ENCODE measurements around the gene SASH1.

SASH1 gene

GRCh38 chr6:148461986-148462577 lies 119.4 kb downstream of the SASH1 start:
- no peaks in the 10 kb centered on the region for H3K9me3 ChIP-seq (ENCODE audit: insufficient read depth, low read depth, low read length)
- WGBS, result 93% methylated on average over 2 of the region's 2 CpGs
- peaks cover 8% of the 10 kb centered on the region for H3K4me1 ChIP-seq (ENCODE audit: insufficient read depth, low read length)
- no peak overlapping the region for H3K27ac ChIP-seq (ENCODE audit: low read depth, low read length)
- H3K27me3 ChIP-seq (ENCODE audit: insufficient read depth, low read length), result no peaks in the 10 kb centered on the region
- H3K9ac ChIP-seq (ENCODE audit: low read depth, low read length), result no peak overlapping the region
- no peak overlapping the region for H3K4me3 ChIP-seq (ENCODE audit: low read length)
- H3K36me3 ChIP-seq (ENCODE audit: insufficient read depth, low read length), result no peaks in the 10 kb centered on the region

- Histone ChIP-seq H3K27me3 (ENCODE audit: insufficient read depth, low read length) (no peaks in the 10 kb centered on the region), H3K36me3 (ENCODE audit: insufficient read depth, low read length) (no peaks in the 10 kb centered on the region), H3K27ac (ENCODE audit: low read depth, low read length) (no peak overlapping the region), H3K4me1 (ENCODE audit: insufficient read depth, low read length) (peaks cover 8% of the 10 kb centered on the region), H3K9ac (ENCODE audit: low read depth, low read length) (no peak overlapping the region), H3K4me3 (ENCODE audit: low read length) (no peak overlapping the region), H3K9me3 (ENCODE audit: insufficient read depth, low read depth, low read length) (no peaks in the 10 kb centered on the region)
- 87% methylated on average over 2 of the region's 2 CpGs for WGBS
Measured at GRCh38 chr6:148463671-148464070, 121.0 kb downstream of the SASH1 start.

GRCh38 chr6:148464319-148465010 lies 121.8 kb downstream of the SASH1 start:
- peaks cover 8% of the 10 kb centered on the region for H3K4me1 ChIP-seq (ENCODE audit: insufficient read depth, low read length)
- H3K4me3 ChIP-seq (ENCODE audit: low read length), result no peak overlapping the region
- no peak overlapping the region for H3K27ac ChIP-seq (ENCODE audit: low read depth, low read length)

GRCh38 chr6:148465011-148465335 lies 122.3 kb downstream of the SASH1 start:
- Histone ChIP-seq H3K36me3 (ENCODE audit: insufficient read depth, low read length) (no peaks in the 10 kb centered on the region), H3K27me3 (ENCODE audit: insufficient read depth, low read length) (no peaks in the 10 kb centered on the region), H3K4me1 (ENCODE audit: insufficient read depth, low read length) (peaks cover 9% of the 10 kb centered on the region), H3K9me3 (ENCODE audit: insufficient read depth, low read depth, low read length) (no peaks in the 10 kb centered on the region), H3K4me3 (ENCODE audit: low read length) (no peak overlapping the region), H3K9ac (ENCODE audit: low read depth, low read length) (no peak overlapping the region), H3K27ac (ENCODE audit: low read depth, low read length) (no peak overlapping the region)
- WGBS, result 96% methylated on average over 5 of the region's 5 CpGs

More at GRCh38 chr6:148464319-148465010, 121.8 kb downstream of the SASH1 start:
- H3K27me3 ChIP-seq (ENCODE audit: insufficient read depth, low read length), result no peaks in the 10 kb centered on the region
- H3K9me3 ChIP-seq (ENCODE audit: insufficient read depth, low read depth, low read length), result no peaks in the 10 kb centered on the region
- H3K36me3 ChIP-seq (ENCODE audit: insufficient read depth, low read length), result no peaks in the 10 kb centered on the region
- H3K9ac ChIP-seq (ENCODE audit: low read depth, low read length), result no peak overlapping the region
- 50% methylated on average over 5 of the region's 5 CpGs for WGBS

GRCh38 chr6:148465670-148466069 lies 123.0 kb downstream of the SASH1 start:
- no peak overlapping the region for H3K27ac ChIP-seq (ENCODE audit: low read depth, low read length)
- no peaks in the 10 kb centered on the region for H3K36me3 ChIP-seq (ENCODE audit: insufficient read depth, low read length)
- peaks cover 16% of the 10 kb centered on the region for H3K4me1 ChIP-seq (ENCODE audit: insufficient read depth, low read length)
- H3K9ac ChIP-seq (ENCODE audit: low read depth, low read length), result no peak overlapping the region
- H3K27me3 ChIP-seq (ENCODE audit: insufficient read depth, low read length), result no peaks in the 10 kb centered on the region
- H3K4me3 ChIP-seq (ENCODE audit: low read length), result no peak overlapping the region
- H3K9me3 ChIP-seq (ENCODE audit: insufficient read depth, low read depth, low read length), result no peaks in the 10 kb centered on the region
- WGBS, result 86% methylated on average over 6 of the region's 6 CpGs

- 79% methylated on average over 4 of the region's 4 CpGs for WGBS
- H3K36me3 ChIP-seq (ENCODE audit: insufficient read depth, low read length), result no peaks in the 10 kb centered on the region
- H3K4me1 ChIP-seq (ENCODE audit: insufficient read depth, low read length), result peaks cover 20% of the 10 kb centered on the region
Measured at GRCh38 chr6:148466158-148466557, 123.5 kb downstream of the SASH1 start.

GRCh38 chr6:148467926-148468325 lies 125.3 kb downstream of the SASH1 start:
- H3K4me3 ChIP-seq (ENCODE audit: low read length), result no peak overlapping the region
- no peaks in the 10 kb centered on the region for H3K9me3 ChIP-seq (ENCODE audit: insufficient read depth, low read depth, low read length)
- peaks cover 34% of the 10 kb centered on the region for H3K4me1 ChIP-seq (ENCODE audit: insufficient read depth, low read length)
- peaks cover 5% of the 10 kb centered on the region; the same call in 1 of the 2 replicates for H3K36me3 ChIP-seq (ENCODE audit: insufficient read depth, low read length)
- H3K27me3 ChIP-seq (ENCODE audit: insufficient read depth, low read length), result no peaks in the 10 kb centered on the region
- WGBS, result 95% methylated on average over 4 of the region's 4 CpGs
- H3K9ac ChIP-seq (ENCODE audit: low read depth, low read length), result no peak overlapping the region
- no peak overlapping the region for H3K27ac ChIP-seq (ENCODE audit: low read depth, low read length)

More at GRCh38 chr6:148466158-148466557, 123.5 kb downstream of the SASH1 start:
- Histone ChIP-seq H3K27ac (ENCODE audit: low read depth, low read length) (no peak overlapping the region), H3K9ac (ENCODE audit: low read depth, low read length) (no peak overlapping the region), H3K27me3 (ENCODE audit: insufficient read depth, low read length) (no peaks in the 10 kb centered on the region), H3K9me3 (ENCODE audit: insufficient read depth, low read depth, low read length) (no peaks in the 10 kb centered on the region), H3K4me3 (ENCODE audit: low read length) (no peak overlapping the region)

- H3K4me1 ChIP-seq (ENCODE audit: insufficient read depth, low read length), result peaks cover 26% of the 10 kb centered on the region
- 85% methylated on average over 8 of the region's 8 CpGs for WGBS
- no peak overlapping the region for H3K4me3 ChIP-seq (ENCODE audit: low read length)
- no peak overlapping the region for H3K27ac ChIP-seq (ENCODE audit: low read depth, low read length)
- H3K27me3 ChIP-seq (ENCODE audit: insufficient read depth, low read length), result no peaks in the 10 kb centered on the region
- no peak overlapping the region for H3K9ac ChIP-seq (ENCODE audit: low read depth, low read length)
- no peaks in the 10 kb centered on the region for H3K9me3 ChIP-seq (ENCODE audit: insufficient read depth, low read depth, low read length)
- H3K36me3 ChIP-seq (ENCODE audit: insufficient read depth, low read length), result peaks cover 20% of the 10 kb centered on the region
Measured at GRCh38 chr6:148470156-148470555, 127.5 kb downstream of the SASH1 start.

- 72% methylated on average over 10 of the region's 10 CpGs for WGBS
- no peaks in the 10 kb centered on the region for H3K9me3 ChIP-seq (ENCODE audit: insufficient read depth, low read depth, low read length)
- H3K4me1 ChIP-seq (ENCODE audit: insufficient read depth, low read length), result peaks cover 26% of the 10 kb centered on the region
- no peak overlapping the region for H3K4me3 ChIP-seq (ENCODE audit: low read length)
- peaks cover 27% of the 10 kb centered on the region for H3K36me3 ChIP-seq (ENCODE audit: insufficient read depth, low read length)
- no peaks in the 10 kb centered on the region for H3K27me3 ChIP-seq (ENCODE audit: insufficient read depth, low read length)
- no peak overlapping the region for H3K27ac ChIP-seq (ENCODE audit: low read depth, low read length)
- no peak overlapping the region for H3K9ac ChIP-seq (ENCODE audit: low read depth, low read length)
Measured at GRCh38 chr6:148470606-148471465, 128.2 kb downstream of the SASH1 start.

- Histone ChIP-seq H3K36me3 (ENCODE audit: insufficient read depth, low read length) (peaks cover 29% of the 10 kb centered on the region), H3K9me3 (ENCODE audit: insufficient read depth, low read depth, low read length) (no peaks in the 10 kb centered on the region), H3K4me3 (ENCODE audit: low read length) (no peak overlapping the region), H3K4me1 (ENCODE audit: insufficient read depth, low read length) (peaks cover 26% of the 10 kb centered on the region), H3K27ac (ENCODE audit: low read depth, low read length) (no peak overlapping the region), H3K27me3 (ENCODE audit: insufficient read depth, low read length) (no peaks in the 10 kb centered on the region), H3K9ac (ENCODE audit: low read depth, low read length) (no peak overlapping the region)
- 82% methylated on average over 9 of the region's 9 CpGs for WGBS
Measured at GRCh38 chr6:148471624-148472159, 129.1 kb downstream of the SASH1 start.
